Epithelial cell of proximal tubule (primary cell): Measurements from ENCODE around the gene TMEM131L. TPM values are rescaled to one million over a fixed set of nuclear protein-coding genes. Genes with fewer than 3 reads are reported as not detected.
A peak's percentile ranks its signal among the peaks of the same experiment; 100 is the strongest.

Experiments
- DNase-seq: peaks from one replicate; pipeline ENCODE4 v3.0.0-alpha.2; 2011; ENCODE audit warnings: low read depth
- H3K4me3 ChIP-seq: 2 replicates; pipeline ENCODE4 v1.5.1; 2011; ENCODE audit warnings: low read depth, mild to moderate bottlenecking, low read length
- CTCF ChIP-seq: conservative IDR thresholded peaks from 2 replicates; pipeline ENCODE4 v1.5.1; 2012; ENCODE audit warnings: low read depth, mild to moderate bottlenecking, low read length
- total RNA-seq: library from RNA; depleted of rRNA; stranded (reverse); fragments of >200 nt; gene quantifications from 2 replicates; pipeline ENCODE4 v1.2.3, GENCODE V29; 2015

TMEM131L gene
- total RNA-seq, 1 donor from 2014 or later, result 4.5 TPM

- TF ChIP-seq CTCF, result no peak
- peak overlapping the region; percentile 59 for H3K4me3 ChIP-seq
- no peak for DNase-seq
Observed at GRCh38 chr4:153684971-153685371, 218.8 kb downstream of the TMEM131L start.

Other genes starting within 250 kb of the TMEM131L start
- gene MND1, start 121.7 kb upstream of the TMEM131L start, total RNA-seq, result 15.2 and 30.0 TPM in 2 replicates
- 13.8 and 14.8 TPM in 2 replicates for gene TLR2, start 217.9 kb downstream of the TMEM131L start, total RNA-seq